ENCODE results near the gene CACNA1D. TPM values are rescaled to one million over a fixed set of nuclear protein-coding genes. Genes with fewer than 3 reads are reported as not detected.

CACNA1D gene
- total and polyA plus RNA-seq, 2 donors (not counting 3 experiments of a cell fraction or from before 2014, with no cell fraction given), result 0.06 TPM; not detected in 1

DNA sequence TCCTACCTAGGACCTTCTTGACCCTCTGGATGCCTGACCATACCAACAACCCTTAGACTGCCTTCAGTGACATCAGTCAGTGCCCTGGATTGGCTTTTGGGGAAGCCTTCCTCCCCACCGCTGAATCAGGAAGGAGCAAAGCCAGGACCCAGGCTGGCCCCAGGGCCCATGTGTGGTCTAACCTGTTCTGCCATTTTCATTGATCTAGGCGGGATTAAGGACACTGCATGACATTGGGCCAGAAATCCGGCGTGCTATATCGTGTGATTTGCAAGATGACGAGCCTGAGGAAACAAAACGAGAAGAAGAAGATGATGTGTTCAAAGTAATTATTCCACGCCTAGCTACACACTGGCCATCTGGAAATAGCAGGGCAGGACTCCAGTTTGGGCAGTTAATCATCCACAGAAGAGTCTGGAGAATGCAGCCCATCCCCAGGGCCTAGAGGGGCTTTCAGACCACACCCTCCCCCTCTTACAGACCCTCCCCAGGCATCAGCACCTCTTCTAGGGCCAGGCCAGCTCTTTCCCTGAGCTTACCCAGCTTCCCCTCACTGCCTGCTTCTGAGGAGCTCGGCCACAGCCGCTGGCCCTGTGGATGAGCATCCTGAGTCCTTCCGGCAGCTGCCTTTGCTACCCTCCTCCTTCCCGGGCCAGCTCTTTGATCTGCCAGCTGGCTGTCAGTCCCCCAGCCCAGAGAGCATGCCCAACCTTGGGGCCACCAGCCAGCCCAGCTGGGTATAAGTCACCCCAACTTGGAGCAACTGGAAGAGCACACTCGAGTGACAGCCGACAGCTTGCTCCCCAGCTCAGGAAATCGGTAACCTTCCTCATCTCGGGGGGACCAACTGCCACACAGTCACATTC, 305.9 kb downstream of the CACNA1D start:
- Histone ChIP-seq H3K4me2 (ENCODE audit: insufficient read depth, low read length) (no peak overlapping the region), H3K79me2 (ENCODE audit: control insufficient read depth, insufficient read depth, low read length) (no peaks in the 10 kb centered on the region), H3K9me3 (replicated peaks; ENCODE audit: control insufficient read depth, insufficient read depth, low read length) (no peaks in the 10 kb centered on the region), H3K4me3 (replicated peaks in 1 of 3; ENCODE audit: insufficient read depth in 1 of 3, low read depth in 1 of 3, low read length in 3 of 3) (no peak overlapping the region), H3K4me1 (ENCODE audit: control insufficient read depth, extremely low read depth, insufficient read depth, low read length) (no peaks in the 10 kb centered on the region), H3K27ac (ENCODE audit: insufficient read depth, low read depth, low read length) (no peak overlapping the region), H4K20me1 (replicated peaks; ENCODE audit: control insufficient read depth, extremely low read depth, insufficient read depth, low read length) (no peaks in the 10 kb centered on the region), H2AFZ (ENCODE audit: low read depth, low read length) (no peak overlapping the region), H3K27me3 (ENCODE audit: control insufficient read depth in 2 of 2, insufficient read depth in 2 of 2, low read length in 2 of 2) (no peaks in the 10 kb centered on the region), H3K36me3 (ENCODE audit: control insufficient read depth in 2 of 2, extremely low read depth in 1 of 2, insufficient read depth in 2 of 2, low read length in 2 of 2) (no peaks in the 10 kb centered on the region), H3K9ac (replicated peaks; ENCODE audit: extremely low read depth, insufficient read depth, low read length) (no peak overlapping the region), H3K9me1 (replicated peaks; ENCODE audit: control insufficient read depth, extremely low read depth, insufficient read depth, low read length) (no peaks in the 10 kb centered on the region)
- DNase-seq (ENCODE audit: low read depth, low spot score) (no peak), FAIRE-seq (no peak)
- no TSS peak for BruUV-seq (replicated peaks)
- ChIA-PET POLR2A (no interaction called here), CTCF (no interaction called here)
- intact Hi-C loops (cut with micrococcal nuclease), result no loop called here
- dilution Hi-C loops (cut with MboI; ENCODE audit: extremely low pct_ligation_motif_present, low sequenced_read_pairs), result no loop called here
- no peak for TF ChIP-seq POLR2A (IDR thresholded peaks at IDR 0.05; ENCODE audit: low read depth, low read length)
- TF ChIP-seq, protein P1, sequence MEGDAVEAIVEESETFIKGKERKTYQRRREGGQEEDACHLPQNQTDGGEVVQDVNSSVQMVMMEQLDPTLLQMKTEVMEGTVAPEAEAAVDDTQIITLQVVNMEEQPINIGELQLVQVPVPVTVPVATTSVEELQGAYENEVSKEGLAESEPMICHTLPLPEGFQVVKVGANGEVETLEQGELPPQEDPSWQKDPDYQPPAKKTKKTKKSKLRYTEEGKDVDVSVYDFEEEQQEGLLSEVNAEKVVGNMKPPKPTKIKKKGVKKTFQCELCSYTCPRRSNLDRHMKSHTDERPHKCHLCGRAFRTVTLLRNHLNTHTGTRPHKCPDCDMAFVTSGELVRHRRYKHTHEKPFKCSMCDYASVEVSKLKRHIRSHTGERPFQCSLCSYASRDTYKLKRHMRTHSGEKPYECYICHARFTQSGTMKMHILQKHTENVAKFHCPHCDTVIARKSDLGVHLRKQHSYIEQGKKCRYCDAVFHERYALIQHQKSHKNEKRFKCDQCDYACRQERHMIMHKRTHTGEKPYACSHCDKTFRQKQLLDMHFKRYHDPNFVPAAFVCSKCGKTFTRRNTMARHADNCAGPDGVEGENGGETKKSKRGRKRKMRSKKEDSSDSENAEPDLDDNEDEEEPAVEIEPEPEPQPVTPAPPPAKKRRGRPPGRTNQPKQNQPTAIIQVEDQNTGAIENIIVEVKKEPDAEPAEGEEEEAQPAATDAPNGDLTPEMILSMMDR (IDR thresholded peaks at IDR 0.05; ENCODE audit: extremely low read depth in 1 of 2, insufficient read depth in 1 of 2, low read depth in 1 of 2, low read length in 2 of 2), result no peak
- TF ChIP-seq MYC (IDR thresholded peaks at IDR 0.05; ENCODE audit: low read depth, low read length), result no peak
- no peak for TF ChIP-seq EZH2 (IDR thresholded peaks at IDR 0.05; ENCODE audit: borderline replicate concordance, low read depth, low read length, severe bottlenecking)
- TF ChIP-seq FOS (IDR thresholded peaks at IDR 0.05; ENCODE audit: borderline replicate concordance, insufficient read depth, low read length), result no peak
- TF ChIP-seq JUN (IDR thresholded peaks at IDR 0.05; ENCODE audit: borderline replicate concordance, insufficient read depth, insufficient read length, low read depth), result no peak
- TF ChIP-seq, protein P2, sequence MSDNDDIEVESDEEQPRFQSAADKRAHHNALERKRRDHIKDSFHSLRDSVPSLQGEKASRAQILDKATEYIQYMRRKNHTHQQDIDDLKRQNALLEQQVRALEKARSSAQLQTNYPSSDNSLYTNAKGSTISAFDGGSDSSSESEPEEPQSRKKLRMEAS (IDR thresholded peaks at IDR 0.05; ENCODE audit: insufficient read depth, insufficient read length), result no peak
